Subcutaneous adipose tissue (tissue), 4 donors: ENCODE measurements around the gene PGAM2. TPM values are rescaled to one million over a fixed set of nuclear protein-coding genes. Genes with fewer than 3 reads are reported as not detected.

Source experiments
- CTCF ChIP-seq: fragments of 450-650 bp; IDR thresholded peaks from one replicate; pipeline ENCODE4 v1.5.1; 2016; ENCODE audit warnings: low read depth, mild to moderate bottlenecking, control low read depth, antibody characterized with exemption, moderate library complexity
- total RNA-seq, 4 donors: library from RNA; depleted of rRNA; stranded (reverse); fragments of >200 nt; gene quantifications; one replicate each; pipeline ENCODE4 v1.1.0, GENCODE V29; 2016

The PGAM2 gene
- total RNA-seq, 4 donors from 2014 or later, result 4.3 TPM; not detected in 3

GRCh38 chr7:44052771-44053365, 12.5 kb downstream of the PGAM2 start:
- no peak for TF ChIP-seq CTCF

GRCh38 chr7:44051611-44052220, 13.7 kb downstream of the PGAM2 start:
- no peak for TF ChIP-seq CTCF

GRCh38 chr7:44050915-44051560, 14.3 kb downstream of the PGAM2 start:
- no peak for TF ChIP-seq CTCF

- no peak for TF ChIP-seq CTCF
These were observed 15.0 kb downstream of the PGAM2 start for GRCh38 chr7:44050121-44050914.

- no peak for TF ChIP-seq CTCF
These were observed 17.2 kb downstream of the PGAM2 start for GRCh38 chr7:44048031-44048795.

GRCh38 chr7:44046321-44047061, 18.9 kb downstream of the PGAM2 start:
- TF ChIP-seq CTCF, result no peak
